H1 (cell line): Measurements from ENCODE around the gene RASL10B. TPM values are rescaled to one million over a fixed set of nuclear protein-coding genes. Genes with fewer than 3 reads are reported as not detected.
A peak's percentile ranks its signal among the peaks of the same experiment; 100 is the strongest.

ENCODE experiments used
- CTCF ChIA-PET: fragments of 300-600 bp; sonication (Branson Sonifier 250); formaldehyde crosslinking; loops from one replicate; lab custom pipeline; 2021; ENCODE audit not compliant: partially characterized antibody; lab: Charles Lee
- POLR2A ChIA-PET: fragments of 300-600 bp; sonication (Branson Sonifier 250); formaldehyde crosslinking; loops from one replicate; lab custom pipeline; 2021; ENCODE audit warnings: inconsistent platforms; ENCODE audit not compliant: partially characterized antibody; lab: Charles Lee
- DNase-seq, 2 experiments: peaks; one replicate each; pipeline versions ENCODE4 v3.0.0 to v3.0.0-alpha.2; 2010 to 2022; ENCODE audit warnings: low spot score in 2 of 2, low read depth in 1 of 2, mixed read lengths in 1 of 2
- FAIRE-seq: peaks from 2 replicates; lab custom pipeline; 2011; peaks lifted over from hg19 to GRCh38; lab: Jason Lieb, UNC
- H2AFZ ChIP-seq: 2 replicates; pipeline ENCODE4 v1.8.1; 2012; ENCODE audit warnings: low read length, inconsistent platforms
- H2AK5ac ChIP-seq: 2 replicates; pipeline ENCODE4 v1.6.1; 2013; ENCODE audit warnings: low read depth, low read length
- H2BK120ac ChIP-seq: replicated peaks from 2 replicates; pipeline ENCODE3; 2013; ENCODE audit warnings: low read depth, low read length, inconsistent platforms
- H2BK12ac ChIP-seq: 2 replicates; pipeline ENCODE4 v1.6.1; 2013; ENCODE audit warnings: low read depth, low read length
- H2BK15ac ChIP-seq: 2 replicates; pipeline ENCODE4 v1.6.1; 2013; ENCODE audit warnings: low read length
- H2BK20ac ChIP-seq: 2 replicates; pipeline ENCODE4 v1.6.1; 2013; ENCODE audit warnings: low read length
- H2BK5ac ChIP-seq: 2 replicates; pipeline ENCODE4 v1.6.1; 2013; ENCODE audit warnings: low read depth, low read length
- H3K14ac ChIP-seq: 2 replicates; pipeline ENCODE4 v1.6.1; 2013; ENCODE audit warnings: inconsistent platforms; ENCODE audit not compliant: insufficient read length
- H3K18ac ChIP-seq: 2 replicates; pipeline ENCODE4 v1.6.1; 2013; ENCODE audit warnings: low read length; ENCODE audit errors: extremely low read depth
- H3K23ac ChIP-seq: 2 replicates; pipeline ENCODE4 v1.6.1; 2013; ENCODE audit warnings: inconsistent platforms; ENCODE audit not compliant: insufficient read length
- H3K23me2 ChIP-seq: 2 replicates; pipeline ENCODE4 v1.6.1; 2013; ENCODE audit warnings: low read depth, low read length
- H3K27ac ChIP-seq: 2 replicates; pipeline ENCODE4 v1.6.1; 2011; ENCODE audit warnings: low read depth, low read length, inconsistent platforms
- H3K27me3 ChIP-seq, 4 experiments: replicated peaks in 1 of 4; 1 replicate in 1 of 4; 2 replicates in 3 of 4; pipeline versions ENCODE4 v1.6.1 to v1.8.1; 2011 to 2013; ENCODE audit warnings: low read length in 3 of 4, mild to moderate bottlenecking in 3 of 4, inconsistent platforms in 2 of 4, mixed read lengths in 2 of 4, moderate library complexity in 1 of 4; ENCODE audit not compliant: control insufficient read depth in 3 of 4, insufficient read depth in 3 of 4; ENCODE audit errors: extremely low read depth in 1 of 4
- H3K36me3 ChIP-seq, 4 experiments: 2 replicates each; pipeline versions ENCODE4 v1.6.1 to v1.8.1; 2011 to 2013; ENCODE audit warnings: mild to moderate bottlenecking in 4 of 4, low read length in 3 of 4, moderate library complexity in 2 of 4, control low read depth in 1 of 4, inconsistent platforms in 1 of 4; ENCODE audit not compliant: insufficient read depth in 4 of 4, control insufficient read depth in 2 of 4
- H3K4ac ChIP-seq: replicated peaks from 2 replicates; pipeline ENCODE3; 2013; ENCODE audit warnings: low read length, low read depth, mixed read lengths, inconsistent platforms; ENCODE audit not compliant: insufficient read length
- H3K4me1 ChIP-seq, 4 experiments: replicated peaks in 1 of 4; 1 replicate in 1 of 4; 2 replicates in 3 of 4; pipeline versions ENCODE4 v1.6.1 to v1.8.1; 2011 to 2013; ENCODE audit warnings: low read length in 3 of 4, inconsistent platforms in 2 of 4, mixed read lengths in 1 of 4; ENCODE audit not compliant: insufficient read depth in 4 of 4, control insufficient read depth in 3 of 4
- H3K4me2 ChIP-seq, 2 experiments: 2 replicates each; pipeline versions ENCODE4 v1.6.1 to v1.8.1; 2011 to 2013; ENCODE audit warnings: low read depth in 2 of 2, low read length in 2 of 2, control low read depth in 1 of 2, inconsistent platforms in 1 of 2, mild to moderate bottlenecking in 1 of 2; ENCODE audit not compliant: insufficient read depth in 1 of 2
- H3K4me3 ChIP-seq, 4 experiments: fragments of 200-600, 300-600 bp in 1 of 4; sonication (generic), shearing (Covaris generic), sonication (Bioruptor Twin) in 1 of 4; 2 replicates each; pipeline versions ENCODE4 v1.5.1 to v1.8.1; 2011 to 2016; ENCODE audit warnings: low read length in 4 of 4, low read depth in 3 of 4, control low read depth in 2 of 4, inconsistent platforms in 2 of 4, mild to moderate bottlenecking in 2 of 4, mixed read lengths in 1 of 4, moderate library complexity in 1 of 4; ENCODE audit not compliant: insufficient read depth in 2 of 4; ENCODE audit errors: extremely low read depth in 1 of 4
- H3K56ac ChIP-seq: replicated peaks from 2 replicates; pipeline ENCODE3; 2013; ENCODE audit warnings: low read depth, mild to moderate bottlenecking, mixed read lengths, low read length, inconsistent platforms; ENCODE audit not compliant: insufficient read length
- H3K79me1 ChIP-seq: 2 replicates; pipeline ENCODE4 v1.6.1; 2013; ENCODE audit warnings: low read depth, low read length, control low read depth
- H3K79me2 ChIP-seq, 2 experiments: 2 replicates each; pipeline versions ENCODE4 v1.6.1 to v1.8.1; 2012 to 2013; ENCODE audit warnings: low read length in 2 of 2, mild to moderate bottlenecking in 2 of 2, inconsistent platforms in 1 of 2; ENCODE audit not compliant: insufficient read depth in 2 of 2, control insufficient read depth in 1 of 2
- H3K9ac ChIP-seq, 4 experiments: replicated peaks in 1 of 4; 1 replicate in 1 of 4; 2 replicates in 3 of 4; pipeline versions ENCODE4 v1.6.1 to v1.8.1; 2011 to 2013; ENCODE audit warnings: low read depth in 3 of 4, low read length in 3 of 4, control low read depth in 2 of 4, mild to moderate bottlenecking in 2 of 4, moderate library complexity in 2 of 4, inconsistent platforms in 1 of 4; ENCODE audit errors: extremely low read depth in 1 of 4
- H3K9me3 ChIP-seq, 2 experiments: 2 replicates each; pipeline versions ENCODE4 v1.6.1 to v1.8.1; 2012 to 2013; ENCODE audit warnings: mild to moderate bottlenecking in 2 of 2, moderate library complexity in 2 of 2, control low read depth in 1 of 2, inconsistent platforms in 1 of 2, low read depth in 1 of 2, low read length in 1 of 2, mixed read lengths in 1 of 2; ENCODE audit not compliant: insufficient read depth in 2 of 2
- H4K20me1 ChIP-seq, 2 experiments: replicated peaks in 1 of 2; 2 replicates each; pipeline versions ENCODE3 to v1.8.1; 2011 to 2013; ENCODE audit warnings: inconsistent platforms in 2 of 2, low read length in 2 of 2, mild to moderate bottlenecking in 1 of 2; ENCODE audit not compliant: insufficient read depth in 2 of 2, control insufficient read depth in 1 of 2
- H4K5ac ChIP-seq: 2 replicates; pipeline ENCODE4 v1.6.1; 2013; ENCODE audit warnings: low read length, low read depth, mixed read lengths, inconsistent platforms; ENCODE audit not compliant: insufficient read length
- H4K8ac ChIP-seq: 2 replicates; pipeline ENCODE4 v1.8.0; 2013; ENCODE audit warnings: mild to moderate bottlenecking, moderate library complexity, low read length, inconsistent platforms; ENCODE audit not compliant: insufficient read depth; ENCODE audit errors: extremely low read depth
- H4K91ac ChIP-seq: replicated peaks from 2 replicates; pipeline ENCODE3; 2013; ENCODE audit warnings: low read length, mixed read lengths, inconsistent platforms; ENCODE audit not compliant: insufficient read length
- BRCA1 ChIP-seq: IDR thresholded peaks from 2 replicates; pipeline ENCODE4 v1.6.1; 2012; ENCODE audit warnings: low read depth, low read length, improper control_type of control experiment
- WGBS, 2 experiments: shearing (Covaris generic) in 1 of 2; methylation state at CpG; one replicate each; pipeline versions ENCODE4 v1.1.6 to v1.1.7; 2013 to 2015; ENCODE audit warnings: low lambda C conversion rate in 2 of 2, mixed read lengths in 2 of 2, inconsistent platforms in 1 of 2, low coverage in 1 of 2, missing lambda C conversion rate in 1 of 2; ENCODE audit not compliant: insufficient replicate concordance in 2 of 2, insufficient coverage in 1 of 2, insufficient read length in 1 of 2; ENCODE audit errors: extremely low coverage in 1 of 2, missing lambda C conversion rate in 1 of 2; 5-methylcytosine and 5-hydroxymethylcytosine counted together
- polyA plus RNA-seq, 7 experiments: library from polyadenylated mRNA; depleted of rRNA in 3 of 7; stranded (reverse) in 5 of 7; unstranded in 2 of 7; fragments of >200 nt in 5 of 7; fragments of 200-250 nt in 2 of 7; gene quantifications; 1 replicate in 5 of 7; 2 replicates in 1 of 7; 4 replicates in 1 of 7; pipeline versions ENCODE4 v1.2.1 to v1.2.3, GENCODE V29; 2011 to 2013; ENCODE audit warnings: missing spikeins in 2 of 7, mixed read lengths in 2 of 7
- total RNA-seq: library from RNA; stranded (reverse); fragmentation: NEBNext Ultra II Directional; extraction: Animal tissue kit (Norgen Biotek cat#: 25700); gene quantifications from 2 replicates; pipeline ENCODE4 v1.2.1, GENCODE V29; 2021

The RASL10B gene
- total and polyA plus RNA-seq, 2 of the 8 experiments (the other 6 are each of a cell fraction or from before 2014, with no cell fraction given) = 17.5 to 22.8 TPM

GRCh38 chr17:35786941-35787432 lies 55.5 kb downstream of the RASL10B start:
- no peak overlapping the region for H3K4me3 ChIP-seq
- no peaks in the 10 kb centered on the region for H3K23me2 ChIP-seq
- POLR2A ChIA-PET = interaction anchor here (0.6 to 2.3 kb wide), 2 partner anchors 9 to 22 kb away, joined by 3 to 9 read pairs; partner anchors contain the start of gene TAF15
- CTCF ChIA-PET = interaction anchor here (0.6 to 17.5 kb wide), 3 partner anchors 18 to 117 kb away, joined by 3 to 247 read pairs (median 22); no protein-coding TSS in a partner anchor
- H3K23ac ChIP-seq = no peak overlapping the region
- peaks cover 0 to 4% (median 0%) of the 10 kb centered on the region in 4 experiments; a peak in 3 of 7 replicates for H3K27me3 ChIP-seq
- no peak overlapping the region for H2BK20ac ChIP-seq
- H3K4me1 ChIP-seq = peaks cover 0 to 2% (median 0%) of the 10 kb centered on the region in 4 experiments; a peak in 1 of 7 replicates
- no peak overlapping the region for H2BK5ac ChIP-seq
- H2BK15ac ChIP-seq = no peak overlapping the region
- H2BK12ac ChIP-seq = no peak overlapping the region
- DNase-seq (no peak), FAIRE-seq (no peak)
- H3K18ac ChIP-seq = no peak overlapping the region
- H3K79me2 ChIP-seq = no peaks in the 10 kb centered on the region
- H3K4me2 ChIP-seq = no peak overlapping the region
- H4K91ac ChIP-seq = no peak overlapping the region
- no peak overlapping the region for H3K14ac ChIP-seq
- no peaks in the 10 kb centered on the region for H4K20me1 ChIP-seq
- no peaks in the 10 kb centered on the region for H3K9me3 ChIP-seq
- H3K27ac ChIP-seq = no peak overlapping the region
- H3K79me1 ChIP-seq = no peaks in the 10 kb centered on the region
- no peak overlapping the region for H4K5ac ChIP-seq
- H2BK120ac ChIP-seq = no peak overlapping the region
- 77% methylated on average over 3 of the region's 3 CpGs; no CpG with 5 or more reads in 1 of the 2 experiments for WGBS, 2 experiments
- no peak overlapping the region for H3K9ac ChIP-seq
- H2AK5ac ChIP-seq = no peak overlapping the region
- no peaks in the 10 kb centered on the region; a peak in 1 of 8 replicates for H3K36me3 ChIP-seq
- 0 out of 2 replicates have a peak overlapping the region, but pooled peaks have one; percentile 67 for H2AFZ ChIP-seq
- H3K4ac ChIP-seq = no peak overlapping the region
- no peak overlapping the region for H3K56ac ChIP-seq
- H4K8ac ChIP-seq = no peak overlapping the region; the same call in 1 of the 2 replicates
- no peak for TF ChIP-seq BRCA1
